Measurements from ENCODE around the gene TP53AIP1. TPM values are rescaled to one million over a fixed set of nuclear protein-coding genes. Genes with fewer than 3 reads are reported as not detected.

The TP53AIP1 gene
- total and polyA plus RNA-seq, 2 of the 8 experiments (the other 6 are each of a cell fraction or from before 2014, with no cell fraction given), result 0.03 TPM; not detected in 1

GRCh38 chr11:128964463-128964930 is 21.8 kb upstream of the TP53AIP1 start:
- no peak overlapping the region for H2AFZ ChIP-seq (ENCODE audit: low read length)
- CTCF ChIA-PET (ENCODE audit: partially characterized antibody), result interaction anchor here (1.1 to 20.6 kb wide), 2 partner anchors 75 to 133 kb away, joined by 4 to 473 read pairs; partner anchors contain the start of gene KCNJ5
- no peak for FAIRE-seq

More at GRCh38 chr11:128964463-128964930, 21.8 kb upstream of the TP53AIP1 start:
- no peak overlapping the region for H3K4me2 ChIP-seq (ENCODE audit: insufficient read depth in 1 of 2, low read depth in 2 of 2, low read length in 2 of 2)
- H2BK120ac ChIP-seq (replicated peaks; ENCODE audit: low read depth, low read length), result no peak overlapping the region
- no peak for TF ChIP-seq TEAD4 (IDR thresholded peaks at IDR 0.05; ENCODE audit: low read depth, low read length)
- no peak for TF ChIP-seq NANOG (IDR thresholded peaks at IDR 0.05; ENCODE audit: insufficient read depth, low read depth, low read length, poor library complexity, severe bottlenecking)
- no peak for TF ChIP-seq FOSL1 (IDR thresholded peaks at IDR 0.05; ENCODE audit: insufficient read depth, low read depth, low read length)
- no peak for TF ChIP-seq KDM5A (IDR thresholded peaks at IDR 0.05; ENCODE audit: low read length)
- no peak for TF ChIP-seq CHD1 (IDR thresholded peaks at IDR 0.05; ENCODE audit: low read depth, low read length)
- H3K23ac ChIP-seq (ENCODE audit: insufficient read length), result no peak overlapping the region
- no peak overlapping the region for H4K8ac ChIP-seq (ENCODE audit: extremely low read depth, insufficient read depth, low read length)
- no peak overlapping the region for H2BK20ac ChIP-seq (ENCODE audit: low read length)
- no peaks in the 10 kb centered on the region for H3K4me1 ChIP-seq (replicated peaks in 1 of 4; ENCODE audit: control insufficient read depth in 3 of 4, insufficient read depth in 4 of 4, low read length in 3 of 4)
- H2BK15ac ChIP-seq (ENCODE audit: low read length), result no peak overlapping the region
- H3K14ac ChIP-seq (ENCODE audit: insufficient read length), result no peak overlapping the region
- no peak overlapping the region for H3K4me3 ChIP-seq (ENCODE audit: extremely low read depth in 1 of 4, insufficient read depth in 2 of 4, low read depth in 3 of 4, low read length in 4 of 4)
- H3K27ac ChIP-seq (ENCODE audit: low read depth, low read length), result no peak overlapping the region
- no peaks in the 10 kb centered on the region for H3K23me2 ChIP-seq (ENCODE audit: low read depth, low read length)
- peaks cover 0 to 4% (median 2%) of the 10 kb centered on the region in 4 experiments; a peak in 2 of 8 replicates for H3K36me3 ChIP-seq (ENCODE audit: control insufficient read depth in 2 of 4, insufficient read depth in 4 of 4, low read length in 3 of 4)
- H4K91ac ChIP-seq (replicated peaks; ENCODE audit: insufficient read length, low read length), result no peak overlapping the region
- no peak overlapping the region for H3K56ac ChIP-seq (replicated peaks; ENCODE audit: insufficient read length, low read depth, low read length)
- no peak overlapping the region for H3K4ac ChIP-seq (replicated peaks; ENCODE audit: insufficient read length, low read depth, low read length)
- no peak overlapping the region for H3K18ac ChIP-seq (ENCODE audit: extremely low read depth, low read length)
- POLR2A ChIA-PET (ENCODE audit: partially characterized antibody), result no interaction called here
- H3K79me2 ChIP-seq (ENCODE audit: control insufficient read depth in 1 of 2, insufficient read depth in 2 of 2, low read length in 2 of 2), result no peaks in the 10 kb centered on the region
- H3K79me1 ChIP-seq (ENCODE audit: low read depth, low read length), result no peaks in the 10 kb centered on the region
- H2BK5ac ChIP-seq (ENCODE audit: low read depth, low read length), result no peak overlapping the region
- H4K5ac ChIP-seq (ENCODE audit: insufficient read length, low read depth, low read length), result no peak overlapping the region
- no peak overlapping the region for H2AK5ac ChIP-seq (ENCODE audit: low read depth, low read length)
- H4K20me1 ChIP-seq (replicated peaks in 1 of 2; ENCODE audit: control insufficient read depth in 1 of 2, insufficient read depth in 2 of 2, low read length in 2 of 2), result no peaks in the 10 kb centered on the region
- no peak overlapping the region for H2BK12ac ChIP-seq (ENCODE audit: low read depth, low read length)
- H3K9ac ChIP-seq (replicated peaks in 1 of 4; ENCODE audit: extremely low read depth in 1 of 4, low read depth in 3 of 4, low read length in 3 of 4), result no peak overlapping the region
- no peaks in the 10 kb centered on the region for H3K27me3 ChIP-seq (replicated peaks in 1 of 4; ENCODE audit: control insufficient read depth in 3 of 4, extremely low read depth in 1 of 4, insufficient read depth in 3 of 4, low read length in 3 of 4)
- 77% methylated on average over 7 of the region's 7 CpGs; no CpG with 5 or more reads in 1 of the 2 experiments for WGBS, 2 experiments (ENCODE audit: extremely low coverage in 1 of 2, insufficient coverage in 1 of 2, insufficient read length in 1 of 2, insufficient replicate concordance in 2 of 2, low coverage in 1 of 2, low lambda C conversion rate in 2 of 2, missing lambda C conversion rate in 1 of 2)
- H3K9me3 ChIP-seq (ENCODE audit: insufficient read depth in 2 of 2, low read depth in 1 of 2, low read length in 1 of 2), result no peaks in the 10 kb centered on the region
- no peak for DNase-seq (ENCODE audit: low read depth in 1 of 2, low spot score in 2 of 2)

Measured in H1 (cell line).